HCT116 (cell line): ENCODE data around the gene PRLR. TPM values are rescaled to one million over a fixed set of nuclear protein-coding genes. Genes with fewer than 3 reads are reported as not detected.

Source experiments
- ATAC-seq: fragments of 200-7000 bp; cut with Tn5 transposase; 2 replicates; pipeline ENCODE4 v1.9.1; 2020; ENCODE audit warnings: mild to moderate bottlenecking, moderate library complexity
- BruUV-seq: library from RNA; stranded (reverse); fragments of 400-500 nt; replicated peaks from 2 replicates; lab custom pipeline; 2021; lab: Mats Ljungman, UMichigan
- CTCF ChIA-PET: fragments of 300-600 bp; sonication (Branson Sonifier 250); formaldehyde crosslinking; loops from one replicate; lab custom pipeline; 2021; ENCODE audit warnings: antibody characterized with exemption; lab: Charles Lee
- POLR2A ChIA-PET: fragments of 300-600, 350-600 bp; sonication (Branson Sonifier 250); formaldehyde crosslinking; loops from one replicate; lab custom pipeline; 2021; ENCODE audit warnings: antibody characterized with exemption; lab: Charles Lee
- RAD21 ChIA-PET, 2 experiments: fragments of 300-600 bp; sonication (Branson Sonifier 250); formaldehyde crosslinking; loops; one replicate each; lab custom pipeline; 2023; ENCODE audit warnings: low total read pairs in 2 of 2; ENCODE audit not compliant: uncharacterized antibody in 2 of 2, unreplicated experiment in 2 of 2, low non-redundant PET in 1 of 2; lab: Charles Lee
- DNase-seq: peaks from one replicate; pipeline ENCODE4 v3.0.0-alpha.2; 2010; ENCODE audit warnings: low read depth, low spot score
- H2AFZ ChIP-seq: fragments of 200-600 bp; shearing (Covaris generic), sonication (generic); 2 replicates; pipeline ENCODE4 v1.6.1; 2017; ENCODE audit warnings: low read depth, mixed run types, mixed read lengths, antibody characterized with exemption, low read length; ENCODE audit not compliant: poor library complexity, severe bottlenecking
- H3K27ac ChIP-seq: 2 replicates; pipeline ENCODE4 v1.5.1; 2012; ENCODE audit warnings: low read depth, low read length
- H3K27me3 ChIP-seq: fragments of 200-600 bp; sonication (generic); 2 replicates; pipeline ENCODE4 v1.6.1; 2016; ENCODE audit warnings: mixed run types, low read length, mixed read lengths; ENCODE audit not compliant: insufficient read depth
- H3K36me3 ChIP-seq, 2 experiments: fragments of 200-500 bp in 1 of 2; fragments of 200-600 bp in 1 of 2; sonication (Bioruptor generic) in 1 of 2; sonication (generic) in 1 of 2; 2 replicates each; pipeline versions ENCODE4 v1.5.1 to v1.6.1; 2014 to 2016; ENCODE audit warnings: low read length in 2 of 2, inconsistent platforms in 1 of 2, mixed read lengths in 1 of 2, mixed run types in 1 of 2; ENCODE audit not compliant: insufficient read depth in 2 of 2, control insufficient read depth in 1 of 2
- H3K4me1 ChIP-seq, 2 experiments: fragments of 200-600 bp in 1 of 2; sonication (generic) in 1 of 2; 2 replicates each; pipeline versions ENCODE4 v1.5.1 to v1.6.1; 2012 to 2017; ENCODE audit warnings: low read length in 2 of 2, inconsistent platforms in 1 of 2, mild to moderate bottlenecking in 1 of 2, mixed read lengths in 1 of 2, mixed run types in 1 of 2, moderate library complexity in 1 of 2; ENCODE audit not compliant: insufficient read depth in 2 of 2, control insufficient read depth in 1 of 2
- H3K4me2 ChIP-seq: fragments of 200-600 bp; sonication (generic); 2 replicates; pipeline ENCODE4 v1.6.1; 2017; ENCODE audit warnings: mixed run types, low read length, mixed read lengths
- H3K4me3 ChIP-seq, 2 experiments: fragments of 200-600 bp in 1 of 2; sonication (generic) in 1 of 2; replicated peaks in 1 of 2; 2 replicates each; pipeline ENCODE4 v1.5.1; 2011 to 2016; ENCODE audit warnings: low read length in 2 of 2, control low read depth in 1 of 2, low read depth in 1 of 2, mild to moderate bottlenecking in 1 of 2, mixed read lengths in 1 of 2, mixed run types in 1 of 2
- H3K79me2 ChIP-seq: fragments of 200-600 bp; sonication (generic); 2 replicates; pipeline ENCODE4 v1.6.1; 2017; ENCODE audit warnings: mild to moderate bottlenecking, mixed run types, low read length, moderate library complexity, mixed read lengths; ENCODE audit not compliant: insufficient read depth
- H3K9ac ChIP-seq: fragments of 200-600 bp; sonication (generic); 2 replicates; pipeline ENCODE4 v1.6.1; 2016; ENCODE audit warnings: low read length, mixed read lengths
- H3K9me2 ChIP-seq: fragments of 200-600 bp; sonication (generic), shearing (Covaris generic); 2 replicates; pipeline ENCODE4 v1.6.1; 2017; ENCODE audit warnings: mixed run types, mild to moderate bottlenecking, moderate library complexity; ENCODE audit not compliant: insufficient read depth
- H3K9me3 ChIP-seq, 2 experiments: fragments of 200-500 bp in 1 of 2; fragments of 200-600 bp in 1 of 2; sonication (Bioruptor generic) in 1 of 2; sonication (generic) in 1 of 2; 2 replicates each; pipeline ENCODE4 v1.6.1; 2014 to 2017; ENCODE audit warnings: low read length in 2 of 2, mixed read lengths in 2 of 2, inconsistent platforms in 1 of 2, low read depth in 1 of 2, mild to moderate bottlenecking in 1 of 2, mixed run types in 1 of 2, moderate library complexity in 1 of 2; ENCODE audit not compliant: control insufficient read depth in 1 of 2, insufficient read depth in 1 of 2
- H4K20me1 ChIP-seq: fragments of 200-600 bp; sonication (generic), shearing (Covaris generic); 2 replicates; pipeline ENCODE4 v1.6.1; 2017; ENCODE audit warnings: mixed run types, mild to moderate bottlenecking, moderate library complexity; ENCODE audit not compliant: insufficient read depth
- CEBPB ChIP-seq: IDR thresholded peaks from 2 replicates; pipeline ENCODE4 v1.6.1; 2012; ENCODE audit warnings: low read depth
- EGR1 ChIP-seq: IDR thresholded peaks from 2 replicates; pipeline ENCODE4 v1.6.1; 2012; ENCODE audit warnings: low read depth
- ELF1 ChIP-seq: IDR thresholded peaks from 2 replicates; pipeline ENCODE4 v1.6.1; 2012; ENCODE audit warnings: low read depth, borderline replicate concordance
- EZH2phosphoT487 ChIP-seq: fragments of 200-600 bp; IDR thresholded peaks from 2 replicates; pipeline ENCODE4 v1.6.1; 2018; ENCODE audit warnings: antibody characterized with exemption, borderline replicate concordance
- FOSL1 ChIP-seq: IDR thresholded peaks from 2 replicates; pipeline ENCODE4 v1.6.1; 2012; ENCODE audit warnings: low read depth
- JUND ChIP-seq: IDR thresholded peaks from 2 replicates; pipeline ENCODE4 v1.6.1; 2012
- POLR2AphosphoS5 ChIP-seq: IDR thresholded peaks from 2 replicates; pipeline ENCODE4 v1.6.1; 2011; ENCODE audit warnings: mild to moderate bottlenecking, low read depth, low read length, moderate library complexity
- RAD21 ChIP-seq: IDR thresholded peaks from 2 replicates; pipeline ENCODE4 v1.6.1; 2012; ENCODE audit warnings: low read depth, mild to moderate bottlenecking
- SIN3A ChIP-seq: IDR thresholded peaks from 2 replicates; pipeline ENCODE4 v1.6.1; 2012; ENCODE audit warnings: low read depth
- SP1 ChIP-seq: IDR thresholded peaks from 2 replicates; pipeline ENCODE4 v1.6.1; 2012; ENCODE audit warnings: low read depth
- TCF7L2 ChIP-seq: IDR thresholded peaks from 2 replicates; pipeline ENCODE4 v1.7.0; 2011; ENCODE audit warnings: borderline replicate concordance, inconsistent platforms; ENCODE audit not compliant: insufficient read depth, insufficient read length; ENCODE audit errors: extremely low read depth
- ZFX ChIP-seq: fragments of 450-650 bp; IDR thresholded peaks from 2 replicates; pipeline ENCODE4 v1.6.1; 2017
- intact Hi-C: fragments of 100-400 bp; cut with micrococcal nuclease; formaldehyde crosslinking; loops from 2 replicates; pipeline ENCODE4 v1.10.0; 2022
- total RNA-seq: library from RNA; stranded (reverse); gene quantifications from one replicate; pipeline ENCODE4 v1.2.1, GENCODE V29; 2021; ENCODE audit not compliant: unreplicated experiment
- TF ChIP-seq, protein P1 (sequence below): IDR thresholded peaks from 2 replicates; pipeline ENCODE4 v1.6.1; 2012
- TF ChIP-seq, protein P2 (sequence below): IDR thresholded peaks from 2 replicates; pipeline ENCODE4 v1.6.1; 2011; ENCODE audit warnings: mild to moderate bottlenecking, low read length, moderate library complexity; ENCODE audit not compliant: insufficient replicate concordance; ENCODE audit errors: extremely low read depth

The PRLR gene
- total RNA-seq, 1 experiment from 2014 or later = 0.10 TPM

DNA sequence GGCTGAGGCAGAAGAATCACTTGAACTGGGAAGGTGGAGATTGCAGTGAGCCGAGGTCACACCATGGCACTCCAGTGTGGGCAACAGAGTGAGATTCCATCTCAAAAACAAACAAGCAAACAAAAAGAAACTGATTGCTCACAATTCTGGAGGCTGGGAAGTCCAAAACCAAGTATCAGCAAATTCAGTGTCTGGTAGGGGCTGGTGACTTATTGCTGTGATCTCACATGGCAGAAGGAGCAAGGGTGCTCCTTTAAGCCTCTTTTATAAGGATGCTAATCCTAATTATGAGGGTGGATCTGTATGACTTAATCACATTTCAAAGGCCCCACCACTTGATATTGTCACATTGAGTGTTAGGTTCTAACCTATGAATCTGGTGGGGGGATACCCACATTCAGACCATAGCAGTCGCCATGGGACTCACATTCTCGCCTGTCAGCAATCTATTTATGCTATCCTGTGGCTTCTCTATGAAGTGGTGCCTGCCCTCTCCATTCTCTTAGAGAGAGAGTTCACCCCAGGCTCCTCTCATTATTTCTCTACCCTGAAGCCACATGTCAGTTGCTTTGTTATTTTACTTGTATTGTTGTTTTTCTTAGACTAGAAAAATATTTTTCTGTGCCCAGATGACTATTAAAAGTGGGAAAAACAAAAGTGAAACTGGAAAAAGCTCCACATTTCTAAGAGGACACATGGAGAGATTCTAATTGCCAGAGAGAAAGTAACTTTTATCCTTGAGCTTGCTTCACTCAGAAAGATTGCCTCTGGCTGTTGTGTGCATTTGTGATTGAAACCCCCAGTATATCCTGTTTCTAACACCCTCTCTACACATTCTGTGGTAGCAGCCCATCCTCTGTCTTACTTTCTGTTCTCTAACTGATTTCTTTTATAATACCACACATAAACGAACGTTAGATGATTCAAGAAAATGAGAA, 18.8 kb upstream of the PRLR start:
- no TSS peak for BruUV-seq

More for the DNA sequence above, 18.8 kb upstream of the PRLR start:
- H3K9ac ChIP-seq = no peak overlapping the region
- H3K4me3 ChIP-seq = no peak overlapping the region
- H4K20me1 ChIP-seq = no peaks in the 10 kb centered on the region
- CTCF ChIA-PET = no interaction called here
- H3K27me3 ChIP-seq = no peaks in the 10 kb centered on the region; the same call in 1 of the 2 replicates
- no peaks in the 10 kb centered on the region for H3K79me2 ChIP-seq
- intact Hi-C loops = no loop called here
- POLR2A ChIA-PET = no interaction called here
- H3K9me3 ChIP-seq = no peaks in the 10 kb centered on the region; a peak in 1 of 4 replicates
- no peaks in the 10 kb centered on the region for H3K4me1 ChIP-seq
- no peak overlapping the region for H2AFZ ChIP-seq
- RAD21 ChIA-PET = no interaction called here
- no peaks in the 10 kb centered on the region for H3K9me2 ChIP-seq
- no peak overlapping the region for H3K4me2 ChIP-seq
- DNase-seq (no peak), ATAC-seq (no peak)
- H3K27ac ChIP-seq = no peak overlapping the region
- TF ChIP-seq RAD21 (no peak), POLR2AphosphoS5 (no peak), EGR1 (no peak), SIN3A (no peak), JUND (no peak), TCF7L2 (no peak), ELF1 (no peak), SP1 (no peak), EZH2phosphoT487 (no peak), CEBPB (no peak), ZFX (no peak), FOSL1 (no peak)
- TF ChIP-seq, protein P1, sequence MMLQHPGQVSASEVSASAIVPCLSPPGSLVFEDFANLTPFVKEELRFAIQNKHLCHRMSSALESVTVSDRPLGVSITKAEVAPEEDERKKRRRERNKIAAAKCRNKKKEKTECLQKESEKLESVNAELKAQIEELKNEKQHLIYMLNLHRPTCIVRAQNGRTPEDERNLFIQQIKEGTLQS = no peak
- TF ChIP-seq, protein P2, sequence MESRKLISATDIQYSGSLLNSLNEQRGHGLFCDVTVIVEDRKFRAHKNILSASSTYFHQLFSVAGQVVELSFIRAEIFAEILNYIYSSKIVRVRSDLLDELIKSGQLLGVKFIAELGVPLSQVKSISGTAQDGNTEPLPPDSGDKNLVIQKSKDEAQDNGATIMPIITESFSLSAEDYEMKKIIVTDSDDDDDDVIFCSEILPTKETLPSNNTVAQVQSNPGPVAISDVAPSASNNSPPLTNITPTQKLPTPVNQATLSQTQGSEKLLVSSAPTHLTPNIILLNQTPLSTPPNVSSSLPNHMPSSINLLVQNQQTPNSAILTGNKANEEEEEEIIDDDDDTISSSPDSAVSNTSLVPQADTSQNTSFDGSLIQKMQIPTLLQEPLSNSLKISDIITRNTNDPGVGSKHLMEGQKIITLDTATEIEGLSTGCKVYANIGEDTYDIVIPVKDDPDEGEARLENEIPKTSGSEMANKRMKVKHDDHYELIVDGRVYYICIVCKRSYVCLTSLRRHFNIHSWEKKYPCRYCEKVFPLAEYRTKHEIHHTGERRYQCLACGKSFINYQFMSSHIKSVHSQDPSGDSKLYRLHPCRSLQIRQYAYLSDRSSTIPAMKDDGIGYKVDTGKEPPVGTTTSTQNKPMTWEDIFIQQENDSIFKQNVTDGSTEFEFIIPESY = no peak
- no peaks in the 10 kb centered on the region for H3K36me3 ChIP-seq
